ENCODE data around the gene GAK. TPM values are rescaled to one million over a fixed set of nuclear protein-coding genes. Genes with fewer than 3 reads are reported as not detected.

GAK gene
- total RNA-seq, 1 donor from 2014 or later = 89.1 TPM

DNA sequence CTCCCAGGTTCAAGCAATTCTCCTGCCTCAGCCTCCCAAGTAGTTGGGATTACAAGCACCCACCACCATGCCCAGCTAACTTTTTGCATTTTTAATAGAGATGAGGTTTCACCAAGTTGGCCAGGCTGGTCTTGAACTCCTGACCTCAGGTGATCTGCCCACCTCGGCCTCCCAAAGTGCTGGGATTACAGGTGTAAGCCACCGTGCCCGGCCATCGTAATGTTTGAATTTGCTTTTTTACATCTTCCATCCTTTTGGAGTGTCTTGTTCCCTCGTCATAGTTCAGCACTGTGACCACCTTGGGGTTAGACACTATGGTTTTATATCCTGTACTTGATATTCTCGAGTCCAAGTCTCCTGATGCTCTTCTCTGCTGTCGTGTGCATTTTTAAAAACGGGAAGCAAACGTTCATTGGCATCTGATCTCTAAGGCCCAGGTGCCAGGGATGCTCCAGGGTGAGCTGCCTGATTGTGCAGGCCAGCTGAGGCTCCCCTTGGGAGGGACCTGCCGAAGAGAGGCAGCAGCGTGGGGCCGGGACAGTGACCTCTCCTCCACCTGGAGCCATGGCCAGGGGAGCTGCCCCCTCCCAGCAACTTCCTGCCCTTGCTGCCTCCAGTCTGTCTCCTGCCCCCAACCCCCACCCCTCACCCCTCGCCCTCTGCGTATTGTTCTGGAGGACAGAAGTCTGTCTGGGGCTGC, 24.6 kb upstream of the GAK start:
- intact Hi-C loops (cut with DNase I) = no loop called here
- no peak for DNase-seq (ENCODE audit: extremely low spot score in 2 of 2)
- Histone ChIP-seq H3K27me3 (no peaks in the 10 kb centered on the region), H3K4me1 (no peaks in the 10 kb centered on the region), H3K4me3 (no peak overlapping the region), H3K9me3 (no peaks in the 10 kb centered on the region), H3K36me3 (peaks cover 0 to 27% of the 10 kb centered on the region in 2 donors), H3K27ac (no peak overlapping the region)
- TF ChIP-seq, protein P1, sequence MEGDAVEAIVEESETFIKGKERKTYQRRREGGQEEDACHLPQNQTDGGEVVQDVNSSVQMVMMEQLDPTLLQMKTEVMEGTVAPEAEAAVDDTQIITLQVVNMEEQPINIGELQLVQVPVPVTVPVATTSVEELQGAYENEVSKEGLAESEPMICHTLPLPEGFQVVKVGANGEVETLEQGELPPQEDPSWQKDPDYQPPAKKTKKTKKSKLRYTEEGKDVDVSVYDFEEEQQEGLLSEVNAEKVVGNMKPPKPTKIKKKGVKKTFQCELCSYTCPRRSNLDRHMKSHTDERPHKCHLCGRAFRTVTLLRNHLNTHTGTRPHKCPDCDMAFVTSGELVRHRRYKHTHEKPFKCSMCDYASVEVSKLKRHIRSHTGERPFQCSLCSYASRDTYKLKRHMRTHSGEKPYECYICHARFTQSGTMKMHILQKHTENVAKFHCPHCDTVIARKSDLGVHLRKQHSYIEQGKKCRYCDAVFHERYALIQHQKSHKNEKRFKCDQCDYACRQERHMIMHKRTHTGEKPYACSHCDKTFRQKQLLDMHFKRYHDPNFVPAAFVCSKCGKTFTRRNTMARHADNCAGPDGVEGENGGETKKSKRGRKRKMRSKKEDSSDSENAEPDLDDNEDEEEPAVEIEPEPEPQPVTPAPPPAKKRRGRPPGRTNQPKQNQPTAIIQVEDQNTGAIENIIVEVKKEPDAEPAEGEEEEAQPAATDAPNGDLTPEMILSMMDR (IDR thresholded peaks at IDR 0.05) = no peak
- TF ChIP-seq POLR2AphosphoS5 (IDR thresholded peaks at IDR 0.05; ENCODE audit: insufficient read depth in 1 of 2, low read depth in 1 of 2) = no peak
- no peak for TF ChIP-seq POLR2A (IDR thresholded peaks at IDR 0.05)

- TF ChIP-seq POLR2A (IDR thresholded peaks at IDR 0.05) (no peak), POLR2AphosphoS5 (IDR thresholded peaks at IDR 0.05; ENCODE audit: insufficient read depth in 1 of 2, low read depth in 1 of 2) (no peak)
- TF ChIP-seq, protein P1 (IDR thresholded peaks at IDR 0.05) = no peak
- no peak for DNase-seq (ENCODE audit: extremely low spot score in 2 of 2)
- Histone ChIP-seq H3K4me3 (no peak overlapping the region), H3K36me3 (peaks cover 0 to 23% of the 10 kb centered on the region in 2 donors), H3K27ac (no peak overlapping the region), H3K4me1 (no peaks in the 10 kb centered on the region), H3K9me3 (no peaks in the 10 kb centered on the region), H3K27me3 (no peaks in the 10 kb centered on the region)
- intact Hi-C loops (cut with DNase I) = no loop called here
Measured at GRCh38 chr4:955931-956381, 23.8 kb upstream of the GAK start.

- intact Hi-C loops (cut with DNase I) = no loop called here
- DNase-seq (ENCODE audit: extremely low spot score in 2 of 2) = no peak
- Histone ChIP-seq H3K4me3 (no peak overlapping the region), H3K36me3 (peaks cover 0 to 23% of the 10 kb centered on the region in 2 donors), H3K9me3 (no peaks in the 10 kb centered on the region), H3K4me1 (no peaks in the 10 kb centered on the region), H3K27ac (no peak overlapping the region), H3K27me3 (no peaks in the 10 kb centered on the region)
- TF ChIP-seq, protein P1 (IDR thresholded peaks at IDR 0.05) = no peak
- TF ChIP-seq POLR2A (IDR thresholded peaks at IDR 0.05) (no peak), POLR2AphosphoS5 (IDR thresholded peaks at IDR 0.05; ENCODE audit: insufficient read depth in 1 of 2, low read depth in 1 of 2) (no peak)
Measured at GRCh38 chr4:955161-955921, 23.2 kb upstream of the GAK start.

DNA sequence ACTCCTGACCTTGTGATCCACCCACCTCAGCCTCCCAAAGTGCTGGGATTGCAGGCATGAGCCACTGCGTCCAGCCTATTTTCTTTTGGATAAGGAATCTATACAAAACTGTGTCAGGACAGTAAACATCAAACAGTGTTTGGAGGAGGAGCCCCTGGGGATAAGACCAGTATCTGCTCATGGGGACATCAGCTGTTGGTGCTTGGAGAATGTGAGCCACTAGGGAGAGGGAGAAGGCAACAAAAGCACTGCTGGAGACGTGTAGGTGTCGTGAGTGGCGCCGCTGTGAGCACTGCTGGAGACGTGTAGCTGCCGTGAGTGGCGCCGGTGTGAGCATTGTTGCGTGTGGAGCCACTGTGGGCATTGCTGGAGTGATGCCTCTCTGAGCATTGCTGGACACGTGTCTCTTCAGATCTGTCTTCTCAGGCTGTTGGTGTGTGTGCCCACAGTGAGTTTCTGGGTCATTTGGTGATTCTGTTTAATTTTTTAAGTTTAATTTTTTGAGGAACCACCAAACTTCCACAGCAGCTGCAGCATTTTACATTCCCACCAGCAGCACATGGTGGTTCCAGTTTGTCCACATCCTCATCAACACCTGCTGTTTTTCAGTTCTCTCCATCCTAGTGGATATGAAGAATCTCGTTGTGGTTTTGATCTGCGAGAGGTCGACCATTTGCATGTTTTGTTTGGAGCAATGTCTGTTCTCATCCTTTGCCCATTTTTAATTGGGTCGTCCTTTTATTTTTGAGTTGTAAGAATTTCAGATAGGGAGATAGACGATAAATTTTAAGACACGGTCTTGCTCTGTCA, 22.3 kb upstream of the GAK start:
- H3K4me1 ChIP-seq = no peaks in the 10 kb centered on the region
- intact Hi-C loops (cut with DNase I) = no loop called here
- no peak overlapping the region for H3K27ac ChIP-seq
- no peak for DNase-seq (ENCODE audit: extremely low spot score in 2 of 2)
- H3K27me3 ChIP-seq = no peaks in the 10 kb centered on the region
- TF ChIP-seq, protein P1 (IDR thresholded peaks at IDR 0.05) = no peak
- TF ChIP-seq POLR2AphosphoS5 (IDR thresholded peaks at IDR 0.05; ENCODE audit: insufficient read depth in 1 of 2, low read depth in 1 of 2) (no peak), POLR2A (IDR thresholded peaks at IDR 0.05) (no peak)
- no peak overlapping the region for H3K4me3 ChIP-seq
- no peaks in the 10 kb centered on the region for H3K9me3 ChIP-seq
- H3K36me3 ChIP-seq = peaks cover 0 to 23% of the 10 kb centered on the region in 2 donors

Data from vagina (tissue), 2 donors.